Measurements from ENCODE around the gene CLMN. TPM values are rescaled to one million over a fixed set of nuclear protein-coding genes. Genes with fewer than 3 reads are reported as not detected.

Gene CLMN
- total and polyA plus RNA-seq, 2 of the 8 experiments (the other 6 are each of a cell fraction or from before 2014, with no cell fraction given): 1.6 to 8.2 TPM

- TF ChIP-seq CTCF (IDR thresholded peaks at IDR 0.05; ENCODE audit: control extremely low read depth in 1 of 3, insufficient read depth in 1 of 3, low read depth in 1 of 3, low read length in 3 of 3) (no peak), POLR2AphosphoS5 (IDR thresholded peaks at IDR 0.05; ENCODE audit: low read depth, low read length) (no peak), E2F6 (IDR thresholded peaks at IDR 0.05) (no peak), MAFK (IDR thresholded peaks at IDR 0.05; ENCODE audit: low read depth, low read length) (no peak), RAD21 (IDR thresholded peaks at IDR 0.05 in 1 of 2, conservative IDR thresholded peaks at IDR 0.05 in 1 of 2; ENCODE audit: low read depth in 2 of 2, low read length in 2 of 2) (no peak), ZNF274 (IDR thresholded peaks at IDR 0.05; ENCODE audit: borderline replicate concordance, extremely low read depth, low read length) (no peak), KDM5A (IDR thresholded peaks at IDR 0.05; ENCODE audit: low read length) (no peak), TEAD4 (IDR thresholded peaks at IDR 0.05; ENCODE audit: low read depth, low read length) (no peak), YY1 (IDR thresholded peaks at IDR 0.05; ENCODE audit: low read depth, low read length) (no peak), ATF3 (IDR thresholded peaks at IDR 0.05; ENCODE audit: insufficient read depth, low read depth, low read length) (no peak), SP2 (IDR thresholded peaks at IDR 0.05; ENCODE audit: low read length) (no peak)
These were observed 82.4 kb downstream of the CLMN start (continued) for GRCh38 chr14:95237121-95237957.

Data from H1 (cell line).